PC-3 (cell line): ENCODE measurements around the gene CNOT8. TPM values are rescaled to one million over a fixed set of nuclear protein-coding genes. Genes with fewer than 3 reads are reported as not detected.
"Not testable (repeated sequence)": the region's sequence is repeated elsewhere in the genome, so short reads cannot be mapped to it uniquely, and the experiment has no call there.

Experiments used
- ATAC-seq: fragments of 200-7000 bp; cut with Tn5 transposase; 2 replicates; pipeline ENCODE4 v1.9.1; 2020; ENCODE audit warnings: mild to moderate bottlenecking, moderate library complexity
- BruUV-seq: library from RNA; stranded (reverse); fragments of 400-500 nt; replicated peaks from 2 replicates; lab custom pipeline; 2021; lab: Mats Ljungman, UMichigan
- CTCF ChIA-PET: fragments of 300-600 bp; sonication (Branson Sonifier 250); formaldehyde crosslinking; loops from one replicate; lab custom pipeline; 2022; ENCODE audit warnings: antibody characterized with exemption; lab: Charles Lee
- POLR2A ChIA-PET: fragments of 300-600 bp; sonication (Branson Sonifier 250); formaldehyde crosslinking; loops from one replicate; lab custom pipeline; 2022; ENCODE audit warnings: antibody characterized with exemption; ENCODE audit not compliant: unreplicated experiment; lab: Charles Lee
- DNase-seq: peaks from one replicate; pipeline ENCODE4 v3.0.0-alpha.2; 2015
- H2AFZ ChIP-seq: fragments of 300-600 bp; sonication (generic); 2 replicates; pipeline ENCODE4 v1.6.0; 2016; ENCODE audit warnings: antibody characterized with exemption, low read length
- H3F3A ChIP-seq: fragments of 300-600 bp; sonication (generic); one replicate; pipeline ENCODE4 v1.6.0; 2017; ENCODE audit warnings: antibody characterized with exemption, low read length, control low read depth, mild to moderate bottlenecking; ENCODE audit not compliant: unreplicated experiment
- H3K27ac ChIP-seq: fragments of 300-600 bp; sonication (generic); 2 replicates; pipeline ENCODE4 v1.5.1; 2016; ENCODE audit warnings: mild to moderate bottlenecking, low read length
- H3K27me3 ChIP-seq: fragments of 300-600 bp; sonication (generic); 2 replicates; pipeline ENCODE4 v1.6.1; 2016; ENCODE audit warnings: low read length, mixed read lengths
- H3K36me3 ChIP-seq: fragments of 300-600 bp; sonication (generic); 2 replicates; pipeline ENCODE4 v1.6.1; 2016; ENCODE audit warnings: low read depth, mixed run types, low read length, mixed read lengths
- H3K4me1 ChIP-seq: fragments of 300-600 bp; sonication (generic); 2 replicates; pipeline ENCODE4 v1.5.1; 2016; ENCODE audit warnings: low read length; ENCODE audit not compliant: insufficient read depth
- H3K4me2 ChIP-seq: fragments of 300-600 bp; sonication (generic); 2 replicates; pipeline ENCODE4 v1.6.0; 2016; ENCODE audit warnings: low read length
- H3K4me3 ChIP-seq: fragments of 300-600 bp; sonication (generic); 2 replicates; pipeline ENCODE4 v1.5.1; 2016; ENCODE audit warnings: mild to moderate bottlenecking, low read length, mixed read lengths
- H3K79me2 ChIP-seq: fragments of 300-600 bp; sonication (generic); 2 replicates; pipeline ENCODE4 v1.6.1; 2017; ENCODE audit warnings: low read length, mixed read lengths
- H3K9ac ChIP-seq: fragments of 300-600 bp; sonication (generic); 2 replicates; pipeline ENCODE4 v1.6.0; 2016; ENCODE audit warnings: mild to moderate bottlenecking, low read length
- H3K9me2 ChIP-seq: fragments of 300-600 bp; sonication (generic); replicated peaks from 2 replicates; pipeline ENCODE4 v1.6.1; 2016; ENCODE audit warnings: mixed run types, low read length, mixed read lengths
- H3K9me3 ChIP-seq: fragments of 300-600 bp; sonication (generic); 2 replicates; pipeline ENCODE4 v1.6.1; 2016; ENCODE audit warnings: low read length, mixed read lengths
- H4K20me1 ChIP-seq: fragments of 300-600 bp; sonication (generic); 2 replicates; pipeline ENCODE4 v1.6.1; 2016; ENCODE audit warnings: low read length, mixed read lengths
- CTCF ChIP-seq: fragments of 300-600 bp; sonication (generic); conservative IDR thresholded peaks from 2 replicates; pipeline ENCODE4 v1.5.1; 2017; ENCODE audit warnings: antibody characterized with exemption, low read depth, mild to moderate bottlenecking, low read length
- EZH2 ChIP-seq: fragments of 300-600 bp; sonication (generic); IDR thresholded peaks from one replicate; pipeline ENCODE4 v1.6.1; 2017; ENCODE audit warnings: antibody characterized with exemption, mild to moderate bottlenecking, low read length; ENCODE audit not compliant: unreplicated experiment
- EZH2phosphoT487 ChIP-seq: fragments of 300-600 bp; sonication (generic); IDR thresholded peaks from 2 replicates; pipeline ENCODE4 v1.6.1; 2018; ENCODE audit warnings: mild to moderate bottlenecking, antibody characterized with exemption, low read length, borderline replicate concordance
- intact Hi-C: fragments of 100-400 bp; cut with micrococcal nuclease; formaldehyde crosslinking; loops from 2 replicates; pipeline ENCODE4 v1.9.0; 2023
- total RNA-seq: library from RNA; depleted of rRNA; stranded (reverse); fragments of >200 nt; gene quantifications from 2 replicates; pipeline ENCODE4 v1.2.3, GENCODE V29; 2014

The CNOT8 gene
- total RNA-seq, 1 experiment from 2014 or later: 26.2 TPM

- no peak overlapping the region for H3K4me2 ChIP-seq
- intact Hi-C loops: no loop called here
- POLR2A ChIA-PET: interaction anchor here (0.5 kb wide), 1 partner anchor 38 kb away, joined by 3 read pairs; the partner anchor contains the start of gene CNOT8
- no peaks in the 10 kb centered on the region for H4K20me1 ChIP-seq
- no peak overlapping the region for H3K27ac ChIP-seq
- ATAC-seq: no peak
- DNase-seq: no peak
- no peaks in the 10 kb centered on the region for H3K4me1 ChIP-seq
- no TSS peak for BruUV-seq
- H3K9me3 ChIP-seq: no peaks in the 10 kb centered on the region
- H3K27me3 ChIP-seq: no peaks in the 10 kb centered on the region
- H3K4me3 ChIP-seq: no peak overlapping the region
- no peaks in the 10 kb centered on the region for H3K79me2 ChIP-seq
- H3K9ac ChIP-seq: no peak overlapping the region
- TF ChIP-seq EZH2 (no peak), EZH2phosphoT487 (no peak), CTCF (no peak)
- CTCF ChIA-PET: no interaction called here
- H2AFZ ChIP-seq: no peak overlapping the region
- no peaks in the 10 kb centered on the region for H3F3A ChIP-seq
- H3K9me2 ChIP-seq: no peaks in the 10 kb centered on the region
- H3K36me3 ChIP-seq: peaks cover 12% of the 10 kb centered on the region; the same call in 1 of the 2 replicates
Measured at GRCh38 chr5:154820383-154820782, 38.0 kb upstream of the CNOT8 start.

GRCh38 chr5:154822896-154823295 is 35.5 kb upstream of the CNOT8 start:
- H3K9me2 ChIP-seq, H3K27me3 ChIP-seq, H2AFZ ChIP-seq, H3K9ac ChIP-seq, H3K4me3 ChIP-seq, H3K4me1 ChIP-seq, intact Hi-C loops, H3K4me2 ChIP-seq, POLR2A ChIA-PET, H3K79me2 ChIP-seq, H4K20me1 ChIP-seq, H3K36me3 ChIP-seq, CTCF ChIA-PET, H3K27ac ChIP-seq, ATAC-seq, DNase-seq, BruUV-seq, H3F3A ChIP-seq, H3K9me3 ChIP-seq: not testable (repeated sequence)

GRCh38 chr5:154823605-154824004 is 34.8 kb upstream of the CNOT8 start:
- H3F3A ChIP-seq: no peaks in the 10 kb centered on the region
- no peak for TF ChIP-seq CTCF
- no peak for TF ChIP-seq EZH2
- no peak for TF ChIP-seq EZH2phosphoT487
- ATAC-seq: no peak
- no TSS peak for BruUV-seq
- H3K4me1 ChIP-seq: peaks cover 5% of the 10 kb centered on the region; the same call in 1 of the 2 replicates
- H3K36me3 ChIP-seq: peaks cover 1% of the 10 kb centered on the region; the same call in 1 of the 2 replicates
- H3K4me3 ChIP-seq: no peak overlapping the region
- H3K4me2 ChIP-seq: no peak overlapping the region
- H4K20me1 ChIP-seq: no peaks in the 10 kb centered on the region
- no peak for DNase-seq
- H3K9me2 ChIP-seq: no peaks in the 10 kb centered on the region
- H3K9me3 ChIP-seq: no peaks in the 10 kb centered on the region
- H3K27me3 ChIP-seq: no peaks in the 10 kb centered on the region
- no peak overlapping the region for H3K27ac ChIP-seq
- no peak overlapping the region for H2AFZ ChIP-seq
- intact Hi-C loops: no loop called here
- no peaks in the 10 kb centered on the region for H3K79me2 ChIP-seq
- H3K9ac ChIP-seq: no peak overlapping the region
- ChIA-PET POLR2A (no interaction called here), CTCF (no interaction called here)
